Inflammatory macrophage (primary cell): Measurements from ENCODE around the gene PDS5B.
"Not testable (repeated sequence)": the region's sequence is repeated elsewhere in the genome, so short reads cannot be mapped to it uniquely, and the experiment has no call there.

Experiments used
- DNase-seq, 2 donors: peaks; one replicate each; pipeline ENCODE4 v3.0.0-alpha.2; 2020 to 2022

Gene PDS5B

DNA sequence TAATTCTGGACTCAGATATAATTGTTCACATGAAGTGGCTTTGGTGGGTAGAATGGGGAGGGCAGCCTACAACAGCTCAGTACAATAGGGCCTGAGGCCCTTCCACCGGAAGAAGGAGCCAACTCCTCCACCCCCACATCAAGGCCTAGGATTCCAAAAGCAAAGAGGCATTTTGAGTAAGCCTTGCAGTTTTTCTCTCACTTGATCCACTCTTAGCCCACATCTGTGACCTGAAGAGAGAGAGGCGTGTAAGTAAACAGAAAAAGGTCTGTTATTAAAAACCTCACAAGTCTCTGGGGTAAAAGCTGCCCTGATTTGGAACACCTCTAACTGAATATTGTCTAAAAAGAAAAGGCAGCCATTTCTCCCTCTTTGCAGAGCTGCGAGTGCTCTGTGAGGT is 215.9 kb downstream of the PDS5B start:
- DNase-seq = no peak

DNA sequence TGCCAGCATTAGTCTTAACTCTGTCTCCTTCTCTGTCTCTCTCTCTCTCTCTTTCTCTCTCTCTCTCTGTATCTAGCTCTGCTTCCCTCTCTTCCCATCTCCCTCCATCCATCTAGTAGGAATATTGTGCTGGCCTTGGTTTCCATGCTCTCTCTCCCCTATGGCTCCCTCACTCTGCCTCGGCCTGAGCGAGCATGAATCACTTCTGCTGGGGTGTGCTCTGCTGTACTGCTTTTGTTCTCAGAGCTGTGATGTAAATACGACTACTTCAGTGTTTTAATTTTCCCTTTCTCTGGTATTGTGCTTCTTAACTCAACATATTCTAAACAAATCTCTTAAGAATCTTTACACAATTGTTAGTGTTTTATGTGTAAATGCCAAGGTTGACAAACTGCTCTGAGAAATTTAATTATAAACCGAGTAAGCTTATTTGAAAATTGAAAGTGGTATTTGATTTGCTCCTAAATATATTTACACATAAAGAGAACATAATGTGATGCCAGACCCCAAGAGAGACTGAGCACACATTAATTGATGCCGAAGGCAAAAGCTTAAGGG is 218.5 kb downstream of the PDS5B start:
- DNase-seq = no peak

DNA sequence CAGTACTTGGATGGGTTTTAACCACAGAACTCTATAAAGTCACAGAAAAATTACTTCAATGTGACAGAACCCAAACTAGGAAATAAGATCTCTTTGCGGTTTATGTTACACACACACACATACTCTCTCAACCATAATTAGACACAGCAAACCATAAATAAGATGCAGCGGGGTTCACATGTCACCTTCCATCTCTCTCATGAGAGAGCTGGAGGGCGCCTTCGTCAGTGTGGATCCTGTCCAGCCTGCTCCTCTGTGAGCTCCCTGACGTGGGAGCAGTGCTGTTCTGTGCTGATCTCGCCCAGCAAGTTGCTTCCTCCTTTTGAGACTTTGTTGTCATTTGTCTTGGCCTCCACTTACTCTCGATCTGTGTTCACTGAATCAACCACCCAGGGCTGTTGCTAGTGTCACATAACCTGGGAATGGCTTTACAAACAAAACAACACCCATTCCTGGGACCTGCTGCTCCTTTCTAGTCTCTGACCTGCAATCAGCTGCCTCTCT is 225.1 kb downstream of the PDS5B start:
- DNase-seq = peak in 1 of 2 donors; percentile 38

DNA sequence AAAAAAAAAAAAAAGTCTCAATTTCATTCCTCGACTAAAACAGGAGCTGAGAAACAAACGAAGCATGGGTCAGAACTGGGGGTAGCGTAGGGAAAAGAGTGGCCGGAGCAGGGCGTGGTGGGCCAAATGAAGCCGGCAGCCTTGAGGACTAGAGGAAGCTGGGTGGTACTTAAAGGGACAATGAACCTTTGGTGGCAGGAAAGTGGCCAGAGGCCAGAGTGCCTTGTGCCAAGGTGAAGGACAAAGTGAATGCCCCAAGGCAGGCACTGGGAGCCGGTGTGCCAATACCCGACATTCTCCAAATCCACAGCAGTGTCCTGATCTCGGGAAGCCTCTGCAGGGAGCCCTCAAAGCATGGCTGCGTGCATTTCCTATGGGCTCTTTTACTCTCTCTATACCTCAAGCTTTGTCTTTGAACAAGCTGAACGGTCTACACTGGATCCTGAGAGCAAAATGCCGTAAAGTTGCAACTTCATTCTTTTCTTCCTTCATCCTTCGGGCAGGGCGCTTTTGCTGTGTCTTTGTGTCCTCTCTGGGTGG is 235.0 kb downstream of the PDS5B start:
- no peak for DNase-seq

DNA sequence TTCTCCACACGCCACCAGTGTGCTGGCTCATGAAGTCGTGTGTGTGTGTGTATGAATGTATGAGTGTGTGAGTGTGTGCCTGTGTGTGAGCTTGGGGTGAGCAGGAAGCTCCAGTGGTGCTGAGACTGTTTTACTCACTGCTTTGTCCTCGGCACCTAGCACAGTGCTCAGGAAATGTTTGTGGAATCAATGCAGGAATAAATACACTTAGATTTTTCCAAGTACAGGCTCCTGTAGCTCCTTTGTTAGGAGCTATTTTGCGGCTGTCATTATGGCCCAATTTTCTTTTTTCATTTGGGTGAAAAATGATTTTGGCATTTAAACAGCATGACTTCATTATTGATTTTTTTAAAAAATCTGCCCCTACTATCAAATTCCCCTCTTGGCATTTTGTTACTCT is 236.5 kb downstream of the PDS5B start:
- DNase-seq = no peak

DNA sequence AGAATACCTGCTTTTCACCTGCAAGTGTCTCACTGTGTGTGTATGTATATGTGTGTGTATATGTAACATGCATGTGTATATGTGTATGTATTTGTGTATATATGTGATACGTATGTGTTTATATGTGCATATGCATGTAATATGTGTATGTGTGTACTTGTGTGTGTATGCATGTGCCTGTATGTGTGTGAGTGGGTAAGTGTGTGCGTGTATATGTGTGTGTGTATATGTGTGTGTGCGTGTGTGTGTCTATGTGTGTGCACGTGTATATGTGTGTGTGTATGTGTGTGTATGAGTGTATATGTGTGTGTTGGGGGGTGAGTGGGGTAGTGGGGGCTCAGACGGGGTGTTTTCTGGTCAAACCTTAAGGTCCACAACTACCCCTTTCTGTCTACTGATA is 237.3 kb downstream of the PDS5B start:
- DNase-seq = no peak

DNA sequence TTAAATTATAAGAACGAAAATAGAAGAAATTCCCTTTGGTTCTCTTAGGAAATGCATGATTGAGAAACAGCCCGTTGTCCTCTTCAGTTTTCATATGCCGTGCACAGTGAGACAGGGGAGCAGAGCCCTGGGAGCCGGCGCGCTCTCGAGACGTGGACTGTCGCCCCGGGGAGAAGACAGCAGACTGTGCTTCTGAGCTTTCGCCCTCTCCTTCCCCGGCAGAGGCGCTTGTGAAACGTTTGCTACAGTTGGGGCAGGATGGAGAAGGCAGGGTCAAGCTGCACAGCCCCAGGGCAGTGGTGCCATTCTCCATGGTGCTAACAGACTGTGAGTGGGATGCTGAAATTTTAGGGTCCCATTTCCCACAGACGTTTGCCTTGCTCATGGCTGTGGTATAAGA is 237.8 kb downstream of the PDS5B start:
- DNase-seq = no peak

DNA sequence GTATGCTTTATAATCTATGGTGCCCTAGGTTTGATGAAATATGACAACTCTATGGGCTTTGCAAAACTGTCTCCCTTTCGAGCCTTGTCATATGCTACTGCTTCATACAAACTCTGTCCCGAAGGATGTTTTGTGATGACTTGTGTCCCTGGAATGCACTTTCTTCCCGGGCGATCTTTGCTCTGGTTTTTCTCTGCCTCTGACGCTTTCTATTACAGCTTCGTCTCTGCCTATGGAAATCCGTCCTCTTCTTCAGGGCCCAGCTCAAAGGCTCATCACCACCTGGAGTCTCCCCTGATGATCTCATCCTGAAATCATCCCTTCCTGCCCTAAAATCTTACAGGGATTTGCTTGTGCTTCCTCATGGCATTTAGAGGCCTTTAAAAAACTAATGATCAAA is 238.4 kb downstream of the PDS5B start:
- DNase-seq = no peak

DNA sequence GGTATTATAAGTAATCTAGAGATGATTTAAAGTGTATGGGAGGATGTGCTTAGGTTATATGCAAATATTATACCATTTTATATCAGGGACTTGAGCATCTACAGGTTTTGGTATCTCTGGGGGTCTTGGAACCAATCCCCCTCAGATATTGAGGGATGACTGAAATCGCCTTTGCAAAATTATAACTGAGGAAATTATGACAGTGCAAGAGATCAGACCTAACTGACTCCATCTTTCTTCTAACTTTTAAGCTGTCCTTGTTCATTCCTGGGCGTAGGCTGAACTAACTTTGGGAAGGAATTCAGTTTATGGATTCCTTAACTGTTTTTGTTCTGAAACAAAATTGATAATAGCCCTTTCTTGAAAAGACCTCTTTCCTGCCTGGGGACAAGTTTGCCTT is 239.2 kb downstream of the PDS5B start:
- DNase-seq = no peak

DNA sequence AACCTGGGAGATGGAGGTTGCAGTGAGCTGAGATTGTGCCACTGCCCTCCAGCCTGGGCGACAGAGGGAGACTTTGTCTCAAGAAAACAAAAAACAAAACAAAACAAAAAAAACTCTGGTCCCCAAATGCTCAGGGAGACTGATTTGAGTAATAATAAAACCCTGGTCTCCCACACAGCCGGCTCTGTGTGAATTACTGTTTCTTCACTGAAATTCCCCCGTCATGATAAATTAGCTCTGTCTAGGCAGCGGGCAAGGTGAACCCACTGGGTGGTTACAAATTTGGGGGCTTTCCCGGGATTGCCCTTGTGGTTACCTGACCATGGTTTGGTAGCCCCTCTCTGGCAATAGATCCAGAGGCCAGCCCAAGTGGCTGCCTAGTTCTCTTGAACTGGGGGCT is 240.1 kb downstream of the PDS5B start:
- not testable (repeated sequence) for DNase-seq
